OCI-LY7 (cell line): Measurements from ENCODE around the gene RNASE2. TPM values are rescaled to one million over a fixed set of nuclear protein-coding genes. Genes with fewer than 3 reads are reported as not detected.

Source experiments
- BruUV-seq: library from RNA; stranded (reverse); fragments of 400-500 nt; replicated peaks from 2 replicates; lab custom pipeline; 2021; lab: Mats Ljungman, UMichigan
- CTCF ChIA-PET: fragments of 300-600 bp; sonication (Branson Sonifier 250); formaldehyde crosslinking; loops from one replicate; lab custom pipeline; 2022; ENCODE audit warnings: antibody characterized with exemption; ENCODE audit not compliant: unreplicated experiment; lab: Charles Lee
- POLR2A ChIA-PET: fragments of 300-600 bp; sonication (Branson Sonifier 250); formaldehyde crosslinking; loops from one replicate; lab custom pipeline; 2022; ENCODE audit warnings: antibody characterized with exemption; lab: Charles Lee
- DNase-seq: peaks from one replicate; pipeline ENCODE4 v3.0.0-alpha.2; 2015; ENCODE audit warnings: low spot score
- H2AFZ ChIP-seq: fragments of 200-600 bp; sonication (generic), shearing (Covaris generic); 2 replicates; pipeline ENCODE4 v1.6.1; 2014; ENCODE audit warnings: mild to moderate bottlenecking, antibody characterized with exemption, low read length, moderate library complexity
- H3K27ac ChIP-seq: fragments of 200-600 bp; sonication (generic); 2 replicates; pipeline ENCODE4 v1.5.1; 2014; ENCODE audit warnings: mixed run types, low read depth, mild to moderate bottlenecking, moderate library complexity, low read length, inconsistent platforms; ENCODE audit not compliant: poor library complexity, severe bottlenecking
- H3K36me3 ChIP-seq: fragments of 200-600 bp; sonication (generic); 2 replicates; pipeline ENCODE4 v1.6.1; 2014; ENCODE audit warnings: mild to moderate bottlenecking, antibody characterized with exemption, low read length, moderate library complexity, mixed read lengths; ENCODE audit not compliant: insufficient read depth
- H3K4me1 ChIP-seq: fragments of 200-600 bp; sonication (generic); 2 replicates; pipeline ENCODE4 v1.5.1; 2014; ENCODE audit warnings: mild to moderate bottlenecking, low read length; ENCODE audit not compliant: insufficient read depth, poor library complexity, severe bottlenecking
- H3K4me2 ChIP-seq: fragments of 200-600 bp; sonication (generic); 2 replicates; pipeline ENCODE4 v1.6.1; 2014; ENCODE audit warnings: mild to moderate bottlenecking, low read length
- H3K4me3 ChIP-seq: fragments of 200-600 bp; sonication (generic); 2 replicates; pipeline ENCODE4 v1.5.1; 2014; ENCODE audit warnings: mild to moderate bottlenecking, low read depth, low read length; ENCODE audit not compliant: poor library complexity, severe bottlenecking
- H3K79me2 ChIP-seq: fragments of 200-600 bp; sonication (generic); 2 replicates; pipeline ENCODE4 v1.6.1; 2016; ENCODE audit warnings: low read depth, mild to moderate bottlenecking, low read length, moderate library complexity, mixed read lengths; ENCODE audit not compliant: insufficient read depth
- H3K9me2 ChIP-seq: fragments of 200-600 bp; sonication (generic); 2 replicates; pipeline ENCODE4 v1.6.1; 2016; ENCODE audit warnings: mild to moderate bottlenecking, low read length, mixed read lengths; ENCODE audit not compliant: insufficient read depth
- H3K9me3 ChIP-seq: fragments of 200-600 bp; sonication (generic); 2 replicates; pipeline ENCODE4 v1.6.1; 2014; ENCODE audit warnings: mild to moderate bottlenecking, mixed run types, low read length, mixed read lengths
- H4K20me1 ChIP-seq: fragments of 200-600 bp; sonication (generic); 2 replicates; pipeline ENCODE4 v1.6.1; 2014; ENCODE audit warnings: mild to moderate bottlenecking, antibody characterized with exemption, low read length, moderate library complexity, mixed read lengths; ENCODE audit not compliant: insufficient read depth
- CTCF ChIP-seq: fragments of 200-600 bp; sonication (generic); conservative IDR thresholded peaks from 2 replicates; pipeline ENCODE4 v1.5.1; 2014; ENCODE audit warnings: mild to moderate bottlenecking, antibody characterized with exemption, low read length, moderate library complexity, mixed read lengths
- EZH2phosphoT487 ChIP-seq: fragments of 200-600 bp; sonication (generic); IDR thresholded peaks from 2 replicates; pipeline ENCODE4 v1.6.1; 2018; ENCODE audit warnings: low read depth, borderline replicate concordance, mild to moderate bottlenecking, mixed run types, antibody characterized with exemption, low read length, moderate library complexity, mixed read lengths
- intact Hi-C: fragments of 100-400 bp; cut with micrococcal nuclease; formaldehyde crosslinking; loops from one replicate; pipeline ENCODE4 v1.10.0; 2022; ENCODE audit not compliant: unreplicated experiment
- total RNA-seq, 2 experiments: library from RNA; depleted of rRNA in 1 of 2; stranded (reverse); fragments of >200 nt in 1 of 2; shearing (Covaris generic) in 1 of 2; gene quantifications; 2 replicates each; pipeline ENCODE4 v1.2.3, GENCODE V29; 2014 to 2022

The RNASE2 gene
- total RNA-seq, 2 experiments from 2014 or later = not detected

GRCh38 chr14:20970647-20970982, 15.3 kb downstream of the RNASE2 start:
- no peak for TF ChIP-seq CTCF
- no peak for TF ChIP-seq EZH2phosphoT487
- H3K27ac ChIP-seq = no peak overlapping the region
- no peaks in the 10 kb centered on the region for H3K79me2 ChIP-seq
- H3K4me2 ChIP-seq = peak overlapping the region; percentile 95
- H2AFZ ChIP-seq = peak overlapping the region; percentile 97
- no peak for DNase-seq
- no peaks in the 10 kb centered on the region for H3K9me3 ChIP-seq
- peak overlapping the region; percentile 75 for H3K4me3 ChIP-seq
- no peaks in the 10 kb centered on the region for H3K9me2 ChIP-seq
- intact Hi-C loops = loop anchor here (2.0 to 5.0 kb wide), 2 partner anchors 70 to 288 kb away; partner anchors contain the start of gene RNASE4
- peaks cover 13% of the 10 kb centered on the region for H3K4me1 ChIP-seq
- ChIA-PET CTCF (interaction anchor here (0.5 to 1.7 kb wide), 14 partner anchors 8 to 272 kb away, joined by 3 to 11 read pairs (median 4); no protein-coding TSS in a partner anchor), POLR2A (interaction anchor here (0.6 to 1.9 kb wide), 5 partner anchors 10 to 602 kb away, joined by 3 to 6 read pairs (median 3); no protein-coding TSS in a partner anchor)
- H3K36me3 ChIP-seq = no peaks in the 10 kb centered on the region
- H4K20me1 ChIP-seq = no peaks in the 10 kb centered on the region
- BruUV-seq = no TSS peak

DNA sequence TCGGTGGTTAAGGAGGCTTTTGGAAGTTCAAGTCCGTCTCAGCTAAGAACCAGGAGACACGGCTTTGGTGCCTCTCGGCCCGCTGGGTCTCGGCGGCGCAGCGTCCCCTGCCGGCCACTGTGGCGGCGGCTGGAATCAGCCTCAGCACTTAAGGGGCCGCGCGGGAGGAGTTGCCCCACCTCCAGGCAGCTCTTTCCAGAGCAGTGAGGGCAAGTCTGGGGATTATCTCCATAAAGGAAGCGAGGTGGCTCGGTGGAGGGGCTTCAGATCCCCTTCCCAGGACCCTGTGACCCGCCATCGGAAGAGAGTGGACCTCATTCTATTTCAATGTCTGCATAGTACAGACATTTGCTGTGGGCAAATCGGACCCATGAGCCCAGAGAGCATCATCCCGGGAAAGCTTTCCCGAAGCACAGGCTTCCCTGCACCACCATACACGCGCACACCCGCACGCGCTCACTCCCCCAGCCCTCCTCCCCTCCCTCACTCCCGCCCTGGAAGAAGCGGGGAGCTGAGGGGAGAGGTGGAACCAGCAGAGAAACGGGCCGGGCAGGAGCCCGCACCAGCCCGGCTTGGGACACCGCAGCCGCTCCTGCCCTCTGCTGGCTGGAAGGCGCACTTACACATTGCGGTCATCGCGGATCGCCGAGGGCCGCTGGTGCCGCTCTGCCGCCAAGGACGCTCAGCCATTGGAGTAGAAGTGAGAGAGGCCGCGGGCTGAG, 15.9 kb downstream of the RNASE2 start:
- ChIA-PET POLR2A (interaction anchor here (0.6 to 1.9 kb wide), 6 partner anchors 10 to 602 kb away, joined by 3 to 6 read pairs (median 4); no protein-coding TSS in a partner anchor), CTCF (interaction anchor here (0.6 to 1.7 kb wide), 19 partner anchors 8 to 711 kb away, joined by 3 to 11 read pairs (median 4); no protein-coding TSS in a partner anchor)
- Histone ChIP-seq H3K9me3 (no peaks in the 10 kb centered on the region), H4K20me1 (no peaks in the 10 kb centered on the region), H3K27ac (no peak overlapping the region), H2AFZ (peak overlapping the region; percentile 97), H3K9me2 (no peaks in the 10 kb centered on the region), H3K4me1 (peaks cover 13% of the 10 kb centered on the region), H3K79me2 (no peaks in the 10 kb centered on the region), H3K4me3 (peak overlapping the region; percentile 75), H3K36me3 (no peaks in the 10 kb centered on the region), H3K4me2 (peak overlapping the region; percentile 95)
- TF ChIP-seq CTCF (peak; percentile 91), EZH2phosphoT487 (no peak)
- intact Hi-C loops = loop anchor here (1.0 to 5.0 kb wide), 4 partner anchors 70 to 289 kb away; partner anchors contain the start of gene RNASE4
- DNase-seq = peak; percentile 87
- BruUV-seq = no TSS peak
